ENCODE measurements around the gene MATN4.
"Not testable (repeated sequence)": the region's sequence is repeated elsewhere in the genome, so short reads cannot be mapped to it uniquely, and the experiment has no call there.

MATN4 gene, protein sequence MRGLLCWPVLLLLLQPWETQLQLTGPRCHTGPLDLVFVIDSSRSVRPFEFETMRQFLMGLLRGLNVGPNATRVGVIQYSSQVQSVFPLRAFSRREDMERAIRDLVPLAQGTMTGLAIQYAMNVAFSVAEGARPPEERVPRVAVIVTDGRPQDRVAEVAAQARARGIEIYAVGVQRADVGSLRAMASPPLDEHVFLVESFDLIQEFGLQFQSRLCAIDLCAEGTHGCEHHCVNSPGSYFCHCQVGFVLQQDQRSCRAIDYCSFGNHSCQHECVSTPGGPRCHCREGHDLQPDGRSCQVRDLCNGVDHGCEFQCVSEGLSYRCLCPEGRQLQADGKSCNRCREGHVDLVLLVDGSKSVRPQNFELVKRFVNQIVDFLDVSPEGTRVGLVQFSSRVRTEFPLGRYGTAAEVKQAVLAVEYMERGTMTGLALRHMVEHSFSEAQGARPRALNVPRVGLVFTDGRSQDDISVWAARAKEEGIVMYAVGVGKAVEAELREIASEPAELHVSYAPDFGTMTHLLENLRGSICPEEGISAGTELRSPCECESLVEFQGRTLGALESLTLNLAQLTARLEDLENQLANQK

DNA sequence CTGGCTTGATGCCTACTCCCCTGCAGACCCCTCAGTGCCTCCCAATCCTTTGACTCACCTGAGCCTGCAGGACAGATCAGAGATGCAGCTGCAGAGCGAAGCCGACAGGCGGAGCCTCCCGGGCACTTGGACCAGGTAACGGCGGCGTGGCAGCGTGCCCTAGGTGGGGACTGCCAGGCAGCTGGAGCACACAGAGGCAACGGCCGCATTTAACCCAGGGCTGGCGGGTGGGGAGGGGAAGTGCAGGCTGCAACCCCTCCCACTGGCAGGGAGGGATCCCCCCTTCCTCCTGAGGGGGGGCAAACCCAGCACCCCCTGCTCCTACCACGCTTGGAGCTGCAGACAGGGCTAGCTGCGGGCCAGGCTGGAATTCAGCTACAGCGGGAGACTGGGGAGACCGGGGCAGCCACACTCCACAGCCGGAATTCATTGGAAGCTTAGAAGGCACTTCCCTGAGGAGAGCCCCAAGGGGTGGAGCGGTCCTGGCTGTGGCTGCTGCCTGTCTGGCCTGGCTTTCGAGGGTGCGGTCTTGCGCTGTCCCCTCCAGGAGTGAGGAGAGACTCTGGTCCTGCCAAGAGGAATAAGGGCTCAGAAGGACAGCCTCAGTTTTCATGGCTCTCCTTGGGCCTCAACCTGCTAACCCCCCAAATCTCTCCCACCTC is at the start of gene MATN4:
Gene MATN4, minus strand, starts transcription at position 183 of the 662 bp plus-strand sequence. CDS start 2,717 bp downstream, outside the sequence.
- peak; percentile 25 for DNase-seq

DNA sequence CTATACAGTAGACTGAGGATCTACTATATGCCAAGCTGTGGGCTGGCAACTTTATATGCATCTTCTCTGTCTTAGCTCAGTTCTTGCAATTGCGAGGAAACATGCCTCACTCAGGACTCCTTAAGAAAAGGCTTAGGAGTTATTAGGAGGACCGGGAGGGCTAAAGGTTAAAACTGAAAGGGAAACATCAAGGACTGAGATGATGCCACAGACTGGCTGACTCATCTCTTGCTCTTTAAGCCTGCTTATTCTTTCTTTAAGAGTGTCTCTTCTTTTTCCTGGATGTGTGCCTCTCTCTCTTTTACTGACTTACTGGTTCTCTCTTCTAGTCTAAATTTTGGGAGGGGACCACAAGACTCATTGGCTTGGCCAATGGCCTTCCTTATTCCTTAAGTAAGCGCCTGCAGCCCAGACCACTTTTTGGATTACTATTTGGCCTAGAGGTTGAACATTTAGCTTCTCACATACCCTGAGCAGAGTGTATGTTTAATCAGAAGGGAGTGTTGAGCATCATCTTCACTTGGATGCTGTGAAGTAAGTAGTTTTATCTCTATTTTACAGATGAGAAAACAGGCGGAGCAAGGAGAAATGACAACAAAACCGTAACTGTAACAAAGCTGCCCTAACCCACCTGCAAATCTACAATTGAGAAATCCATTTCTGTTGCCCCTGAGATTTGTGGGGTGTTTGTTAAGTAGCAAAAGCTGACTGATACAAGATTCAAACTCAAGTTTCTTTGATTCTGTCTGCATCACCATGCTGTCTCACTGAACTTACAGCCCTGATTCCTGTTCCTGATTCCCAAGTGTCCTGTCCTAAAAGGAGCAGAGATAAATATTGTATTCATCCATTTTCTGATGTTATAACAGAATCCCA is 47.3 kb upstream of the MATN4 start:
- no peak for DNase-seq

DNA sequence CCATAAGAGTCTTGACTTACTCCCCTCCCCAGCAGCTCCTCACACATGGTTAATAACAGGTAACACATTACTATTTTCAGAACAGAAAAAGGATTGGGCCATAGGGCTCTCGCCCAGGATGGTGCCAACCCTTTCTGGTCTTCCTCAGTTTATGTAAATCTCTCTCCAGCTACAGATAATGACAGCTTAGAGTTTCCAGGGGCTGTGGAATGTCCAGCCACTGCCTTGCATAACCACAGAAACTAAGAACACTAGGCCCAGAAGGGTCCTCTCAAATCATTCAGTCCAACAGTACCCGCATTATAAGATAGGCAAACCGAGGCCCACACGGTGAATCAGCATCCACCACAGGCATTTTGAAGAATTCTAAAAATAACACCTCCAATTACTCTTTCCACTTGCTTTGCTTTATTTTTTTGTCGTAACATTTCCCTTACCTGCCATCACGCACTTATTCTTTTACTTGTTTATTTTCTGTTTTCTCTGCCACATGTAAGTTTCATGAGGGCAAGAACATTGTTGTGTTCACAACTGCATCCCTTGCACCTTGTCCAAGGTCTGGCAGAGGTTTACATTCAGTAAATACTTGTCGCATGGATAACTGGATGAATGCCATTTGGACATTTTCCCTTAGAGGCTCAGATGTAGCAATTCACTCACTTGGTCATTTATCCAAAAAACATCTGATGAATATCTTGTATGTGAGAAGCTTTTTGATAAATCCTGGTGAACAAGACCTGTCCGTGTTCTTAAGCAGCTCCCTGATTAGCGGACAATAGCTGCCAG is 46.5 kb upstream of the MATN4 start:
- DNase-seq, result no peak

DNA sequence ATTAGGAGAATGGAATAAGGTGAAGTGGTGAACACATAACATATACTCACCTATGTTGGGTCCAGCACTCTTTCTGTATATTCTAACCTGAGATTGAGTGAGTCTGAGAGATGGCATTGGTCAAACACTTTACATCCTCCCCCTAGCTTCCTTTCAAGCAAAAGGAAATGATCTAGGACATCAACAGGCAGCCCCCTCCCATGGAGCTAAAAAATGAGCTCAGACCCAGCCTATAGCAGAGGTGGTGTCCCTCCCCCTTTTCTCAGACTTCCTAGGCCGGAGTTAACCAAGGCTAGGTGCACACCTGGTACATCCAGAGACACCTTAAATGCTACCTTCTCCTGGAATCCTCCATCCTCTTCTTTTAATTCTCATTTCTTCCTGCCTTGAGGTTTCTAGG is 45.6 kb upstream of the MATN4 start:
- no peak for DNase-seq

DNA sequence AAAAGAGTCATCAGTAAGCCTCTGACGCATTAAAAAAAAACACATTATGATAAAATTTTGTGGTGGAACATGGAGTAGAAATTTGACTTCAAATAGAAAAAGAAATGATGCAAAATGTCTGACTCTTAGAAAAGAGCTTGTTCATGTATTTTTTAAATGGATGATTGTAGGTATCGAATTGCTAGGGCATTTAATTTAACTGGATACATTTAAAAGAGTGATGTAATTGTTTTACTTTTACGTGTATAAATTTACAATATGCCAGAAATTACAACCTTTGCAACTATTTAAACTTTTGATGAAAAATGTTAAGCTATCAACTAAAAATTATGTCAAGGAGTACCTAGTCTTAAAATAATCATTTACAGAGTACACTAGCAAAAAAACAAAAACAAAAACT is 44.6 kb upstream of the MATN4 start:
- no peak for DNase-seq

DNA sequence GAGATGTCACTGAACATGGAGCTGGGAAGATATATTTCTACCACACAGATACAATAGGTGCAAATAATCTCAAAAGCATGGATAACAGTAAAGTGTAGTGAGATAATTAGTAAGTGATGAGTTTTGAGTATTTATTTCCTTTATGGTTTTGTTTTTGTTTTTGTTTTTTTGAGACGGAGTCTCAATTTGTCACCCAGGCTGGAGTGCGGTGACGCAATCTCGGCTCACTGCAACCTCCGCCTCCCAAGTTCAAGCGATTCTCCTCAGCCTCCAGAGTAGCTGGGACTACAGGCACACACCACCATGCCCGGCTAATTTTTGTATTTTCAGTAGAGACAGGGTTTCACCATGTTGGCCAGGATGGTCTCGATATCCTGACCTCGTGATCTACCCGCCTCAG is 42.7 kb upstream of the MATN4 start:
- DNase-seq, result not testable (repeated sequence)

DNA sequence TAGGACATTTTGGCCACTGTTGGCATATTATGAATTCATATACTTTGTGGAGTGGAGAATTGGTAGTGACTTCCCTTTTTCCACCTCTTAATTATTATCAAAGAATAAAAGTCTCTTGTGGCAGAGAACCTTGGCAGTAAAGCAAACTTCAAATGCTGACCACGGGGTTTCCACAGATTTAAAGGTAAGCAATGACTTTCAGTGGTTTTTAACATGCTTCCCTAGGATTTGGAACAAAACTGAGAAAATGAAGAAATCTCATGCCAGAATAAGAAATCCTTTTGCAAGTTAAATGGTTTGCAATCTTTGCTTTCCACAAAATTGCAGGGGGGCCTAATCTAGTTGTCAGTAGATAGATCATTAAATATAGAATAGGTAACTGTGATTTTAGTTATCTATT is 42.1 kb upstream of the MATN4 start:
- DNase-seq, result no peak

DNA sequence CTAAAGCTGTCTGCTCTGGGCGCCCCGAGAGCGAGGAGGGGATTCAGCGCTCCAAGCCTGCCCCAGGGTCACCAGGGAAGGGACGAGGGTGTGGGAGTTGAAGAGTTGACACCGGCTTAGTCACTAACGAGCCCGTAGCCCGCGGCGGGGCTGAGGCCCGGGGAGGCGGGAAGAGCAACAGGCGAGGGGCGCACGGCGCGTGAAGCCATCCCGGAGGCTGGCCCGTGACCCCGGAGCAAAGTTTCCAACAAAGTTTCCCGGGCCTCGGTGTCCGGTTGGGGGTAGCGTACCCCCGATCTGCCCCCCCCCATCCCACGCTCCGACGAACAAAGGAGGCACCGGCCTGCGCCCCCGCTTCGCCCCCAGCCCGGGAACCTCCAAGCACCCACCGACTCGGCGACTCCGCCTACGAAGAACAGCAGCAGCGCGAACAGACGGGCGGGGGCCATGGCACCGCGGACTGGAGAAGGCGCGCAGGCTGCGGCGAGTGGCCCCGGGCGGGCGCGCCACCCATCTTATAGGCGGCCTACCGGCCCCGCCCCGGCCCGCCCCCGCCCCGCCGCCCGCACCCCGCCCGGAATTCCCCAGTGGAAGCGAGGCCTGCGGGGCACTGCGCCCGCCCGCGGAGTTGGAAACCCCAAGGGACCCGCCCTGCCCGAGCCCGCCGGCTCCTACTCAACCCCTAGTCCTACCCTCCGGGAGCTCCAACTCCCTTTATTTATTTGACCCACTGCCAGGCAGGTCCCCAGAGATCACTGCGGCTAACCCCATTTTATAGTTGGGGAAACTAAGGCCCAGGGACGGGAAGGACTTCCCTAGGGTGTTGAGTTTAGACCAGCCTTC is 40.1 kb upstream of the MATN4 start, which contains the start of gene SDC4:
Gene SDC4, minus strand, starts transcription at position 489 of the 843 bp plus-strand sequence. Its CDS starts 40 bp downstream, at position 449.
- no peak for DNase-seq

DNA sequence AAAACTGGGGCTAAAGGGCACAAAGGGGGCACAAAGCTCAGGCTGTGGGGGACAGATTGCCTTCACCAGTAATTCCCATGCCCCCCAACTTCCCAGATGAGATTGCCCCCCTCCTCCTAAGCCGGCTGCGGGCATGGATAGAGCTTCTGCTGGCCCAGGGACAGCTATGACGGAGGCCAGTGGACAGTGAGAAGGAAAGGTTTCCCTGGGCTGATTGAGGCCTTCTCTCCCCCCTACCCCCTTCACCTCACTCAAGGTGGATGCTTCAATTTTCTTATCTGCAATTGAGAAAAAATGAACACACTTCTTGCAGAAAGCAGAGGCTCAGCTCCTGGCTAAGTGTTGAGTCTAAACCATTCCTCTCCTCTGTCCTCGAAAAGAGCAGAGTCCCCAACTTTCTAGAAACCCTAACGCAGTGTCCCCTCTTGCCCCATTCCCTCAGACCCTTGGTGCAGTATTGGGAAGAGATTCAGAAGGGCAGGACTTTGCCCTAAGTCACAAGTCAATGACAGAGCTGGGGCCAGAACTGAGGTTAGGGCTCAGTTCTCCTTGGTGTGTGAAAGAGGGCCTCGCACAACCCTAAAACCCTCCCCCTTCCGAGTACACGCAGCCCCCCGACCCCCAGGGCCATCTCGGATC is 39.3 kb upstream of the MATN4 start:
- no peak for DNase-seq

DNA sequence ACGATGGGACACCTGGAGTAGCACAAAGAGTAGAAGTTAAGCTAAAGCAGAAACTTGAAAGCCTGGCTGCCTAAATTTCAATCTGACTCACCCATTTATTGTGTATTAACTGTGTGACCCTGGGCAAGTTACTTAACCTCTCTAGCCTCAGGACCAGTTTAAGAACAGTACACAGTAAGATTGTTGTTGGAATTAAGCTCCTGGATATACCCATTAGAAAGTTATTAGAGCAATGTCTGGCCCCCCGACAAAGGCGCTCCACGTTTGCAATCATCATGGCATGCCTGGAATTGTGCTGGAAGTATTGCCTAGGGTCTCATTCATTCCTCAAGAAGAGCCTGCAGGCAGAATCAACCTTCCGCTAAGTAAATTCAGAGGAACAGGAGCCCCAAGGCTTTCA is 38.8 kb upstream of the MATN4 start:
- DNase-seq, result no peak

DNA sequence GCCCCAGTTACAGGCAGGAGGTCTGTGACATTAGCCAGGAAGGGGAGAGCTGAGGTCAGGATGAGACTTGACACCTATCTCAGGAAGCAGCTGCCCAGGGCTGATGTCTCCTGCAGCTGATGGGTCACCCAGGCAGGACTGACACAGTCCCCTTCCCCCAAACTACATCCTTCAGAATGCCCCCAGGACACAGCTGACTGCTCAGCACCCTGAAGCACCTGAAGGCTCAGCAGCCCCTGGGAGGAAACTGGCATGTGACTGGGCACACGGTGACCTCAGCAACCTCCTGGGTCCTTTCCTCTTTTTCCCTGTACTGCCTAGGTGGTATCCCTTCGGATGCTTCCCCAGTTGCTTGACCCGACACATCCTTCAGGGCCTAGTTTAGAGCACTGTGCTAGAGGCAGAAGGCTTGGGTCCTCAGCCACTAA is 38.2 kb upstream of the MATN4 start:
- DNase-seq, result no peak

DNA sequence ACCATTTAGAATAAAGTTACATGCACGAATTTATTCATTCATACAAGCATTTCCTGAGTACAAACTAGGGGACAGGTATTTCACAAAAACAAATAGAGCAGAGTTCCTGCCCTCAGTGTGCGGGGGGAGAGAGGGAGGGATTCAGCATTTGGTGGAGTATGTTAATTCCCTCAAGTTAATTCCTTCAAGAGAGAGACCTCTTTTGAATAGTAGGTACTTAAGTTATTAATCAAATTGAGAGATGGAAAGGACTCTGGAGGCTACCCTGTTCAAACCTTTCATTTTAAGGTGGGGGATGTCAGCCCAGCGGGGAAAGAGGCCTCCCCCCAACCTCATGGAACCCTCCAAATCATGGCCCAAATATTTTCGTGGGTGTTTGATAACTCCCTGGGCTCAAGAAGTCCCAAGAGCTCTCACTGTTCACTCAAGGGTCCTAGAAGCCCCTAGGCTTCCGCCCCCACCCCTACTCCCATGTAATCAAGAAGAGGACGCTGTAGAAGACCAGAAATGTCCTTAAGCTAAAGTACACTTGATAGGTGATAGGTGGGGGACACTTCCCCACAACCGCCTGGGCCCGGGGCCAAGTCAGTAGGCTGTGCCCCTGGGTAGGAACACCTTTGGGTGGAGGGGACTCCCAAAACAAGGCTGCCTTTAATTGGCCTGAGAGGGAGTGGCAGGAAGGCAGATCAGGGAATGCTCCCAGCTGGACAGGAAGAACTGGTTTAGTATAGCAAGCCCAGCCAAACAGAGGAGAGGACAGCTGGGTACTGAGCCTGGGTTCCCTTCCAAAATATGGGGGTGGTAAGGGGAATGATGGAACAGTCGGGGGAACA is 37.2 kb upstream of the MATN4 start:
- DNase-seq, result peak; percentile 29

DNA sequence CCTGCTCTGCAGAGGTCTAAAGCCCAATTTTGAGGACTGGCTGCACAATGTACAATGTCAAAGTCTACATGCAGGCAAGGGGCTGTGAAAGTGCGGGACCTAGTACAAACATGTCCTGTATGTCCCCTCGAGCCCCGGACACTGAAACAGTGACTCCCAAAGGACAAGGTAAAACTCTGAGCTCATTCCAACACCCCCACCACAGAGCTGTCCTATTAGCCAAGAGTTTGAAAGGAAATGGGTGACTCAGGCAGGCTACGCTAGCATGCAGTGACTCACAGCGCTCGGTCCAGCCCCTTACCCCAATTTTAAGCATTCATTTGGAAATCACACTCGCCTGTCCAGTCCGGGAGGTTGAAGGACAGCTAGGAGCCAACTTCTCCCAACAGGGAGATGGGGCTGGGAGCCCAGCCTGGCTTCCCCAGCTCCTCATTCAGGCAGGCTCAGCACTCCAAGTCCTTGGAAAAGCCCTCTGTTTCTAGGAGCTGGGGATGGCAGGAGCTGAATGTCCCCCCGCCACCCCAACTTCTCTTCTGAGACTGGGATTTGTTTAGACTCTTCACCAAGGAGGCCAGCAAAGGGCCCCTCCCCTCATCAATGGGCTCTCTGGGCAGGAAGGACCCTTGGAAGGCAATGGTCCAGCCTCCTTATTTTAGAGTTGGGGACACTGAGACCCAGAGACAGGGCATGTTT is 36.2 kb upstream of the MATN4 start:
- peak; percentile 31 for DNase-seq

DNA sequence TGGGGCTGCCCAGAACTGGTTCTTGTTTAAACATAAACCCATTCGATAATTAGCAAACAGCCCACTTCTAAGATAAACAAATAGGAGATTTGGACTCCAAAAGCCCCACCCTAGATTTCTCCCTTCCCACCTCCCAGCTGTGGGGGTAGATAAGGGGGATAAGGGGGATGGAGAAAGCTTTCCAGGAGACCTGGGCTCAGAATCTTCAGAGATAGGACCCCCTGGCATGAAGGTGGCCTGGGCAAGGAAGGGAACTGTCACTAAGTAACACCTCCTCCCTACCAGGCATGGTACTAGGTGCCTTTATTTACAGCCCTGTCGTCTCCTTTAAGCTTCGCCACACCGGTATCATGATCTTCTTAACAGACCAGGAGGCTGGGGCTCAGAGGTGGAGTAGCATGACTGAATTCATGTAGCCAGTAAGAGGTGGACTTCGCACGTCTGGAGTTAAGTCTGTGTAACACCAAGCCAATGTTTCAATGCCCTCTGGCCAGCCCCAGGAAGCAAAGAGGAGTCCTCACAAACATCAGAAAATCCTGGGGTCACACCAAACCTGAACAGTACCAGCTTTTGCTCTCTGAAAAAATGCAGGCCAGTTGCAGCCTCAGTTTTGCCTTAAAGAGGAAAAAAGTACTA is 35.6 kb upstream of the MATN4 start:
- peak; percentile 86 for DNase-seq

DNA sequence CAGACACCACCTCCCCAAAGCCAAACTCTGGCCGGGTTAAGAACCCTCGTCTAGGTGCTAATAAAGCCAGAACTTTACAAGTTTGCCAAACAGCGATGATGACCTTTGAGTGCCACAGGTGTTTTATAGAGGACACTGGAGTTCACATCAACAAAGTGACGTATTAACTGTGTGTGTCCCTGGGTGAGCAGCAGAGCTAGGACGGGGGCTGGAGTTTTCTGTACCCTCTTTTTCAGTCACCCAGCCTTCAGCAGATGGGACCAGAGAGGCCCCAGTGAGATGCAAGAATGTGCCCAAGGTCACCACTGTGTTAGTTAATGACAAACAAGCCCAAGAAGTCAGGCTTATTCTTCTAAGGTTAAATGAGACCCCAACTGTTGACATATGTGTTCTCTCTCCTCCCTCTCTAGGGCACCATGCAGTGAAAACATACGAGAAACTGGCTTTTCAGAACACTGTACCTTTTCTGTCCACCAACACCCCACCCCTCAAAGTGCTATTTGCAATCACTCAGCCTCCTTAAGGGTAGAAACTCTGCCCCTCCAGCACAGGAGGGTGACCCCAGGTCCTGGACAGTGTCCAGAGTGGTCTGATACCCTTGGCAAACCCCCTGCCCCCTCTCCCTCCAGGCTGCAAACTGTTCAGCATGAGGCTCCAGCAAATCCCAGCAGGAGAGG is 34.9 kb upstream of the MATN4 start:
- no peak for DNase-seq

DNA sequence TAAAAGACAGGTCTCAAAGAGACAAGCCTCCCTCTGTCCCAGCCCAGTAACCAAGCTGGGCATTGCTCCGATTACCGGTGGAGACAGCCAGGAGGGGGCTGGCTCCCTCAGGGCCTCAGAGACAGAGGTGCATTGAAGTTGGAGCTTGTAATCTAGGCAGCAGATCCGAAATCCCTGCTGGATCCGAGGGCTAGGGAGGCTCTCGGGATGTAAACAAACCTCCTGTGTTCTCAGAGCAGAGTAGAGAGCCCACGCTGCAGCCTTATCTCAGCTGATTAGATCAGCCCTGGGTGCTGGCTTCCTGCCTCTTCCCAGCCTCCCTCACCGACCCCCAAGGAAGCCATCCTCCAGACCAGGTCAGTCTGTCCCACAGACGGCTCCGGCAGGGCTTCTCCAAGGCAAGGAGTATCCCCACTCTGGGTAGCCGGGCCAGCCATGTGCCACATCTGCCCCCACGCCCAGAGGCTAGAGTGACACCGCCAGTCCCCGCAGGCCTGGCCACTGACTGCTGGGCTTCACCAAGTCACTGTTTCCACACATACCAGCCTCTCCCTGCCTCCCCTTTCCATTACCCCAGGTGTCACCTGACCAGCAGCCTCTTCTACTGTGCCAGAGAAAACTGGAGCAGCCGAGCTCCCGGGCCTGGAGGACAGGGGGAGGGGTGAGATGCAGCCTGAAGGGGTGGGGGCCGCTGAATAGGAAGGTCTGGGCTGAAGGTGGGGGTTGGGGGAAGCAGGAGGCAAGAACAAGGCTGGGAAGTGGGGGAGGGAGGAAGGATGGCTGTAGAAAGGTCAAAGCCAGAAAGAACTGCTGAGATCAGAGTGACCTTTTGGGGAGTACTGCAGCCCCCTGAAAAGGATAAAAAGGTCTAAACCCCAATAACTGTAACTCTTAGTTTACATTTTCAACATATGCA is 34.1 kb upstream of the MATN4 start:
- DNase-seq, result peak; percentile 83

DNA sequence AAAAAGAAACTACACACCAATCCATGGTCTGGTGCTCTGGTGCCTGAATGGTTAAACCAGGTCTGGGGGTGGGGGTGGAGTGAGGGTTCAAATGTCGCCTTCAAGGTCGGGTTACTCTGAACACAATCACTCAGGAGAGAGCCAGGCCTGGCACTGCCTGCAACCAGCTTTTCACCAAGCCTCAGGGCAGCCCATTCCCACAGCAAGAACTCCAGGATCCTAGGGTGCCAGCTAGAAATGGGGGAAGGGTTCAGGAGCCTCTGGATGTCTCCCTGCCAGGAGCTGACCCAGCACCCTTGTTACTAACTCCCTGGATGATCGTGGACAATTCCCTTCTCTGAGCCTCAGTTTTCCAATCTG is 33.5 kb upstream of the MATN4 start:
- peak; percentile 49 for DNase-seq

Measured in NCI-H2029 treated with DMSO at 0.1 percent for 48 hours (cell line).